ENCODE results near the gene CSNK2A3. TPM values are rescaled to one million over a fixed set of nuclear protein-coding genes. Genes with fewer than 3 reads are reported as not detected.

Gene CSNK2A3
- total and polyA plus RNA-seq, 4 experiments from 2014 or later: 0.32 to 1.6 (median 1.0) TPM

DNA sequence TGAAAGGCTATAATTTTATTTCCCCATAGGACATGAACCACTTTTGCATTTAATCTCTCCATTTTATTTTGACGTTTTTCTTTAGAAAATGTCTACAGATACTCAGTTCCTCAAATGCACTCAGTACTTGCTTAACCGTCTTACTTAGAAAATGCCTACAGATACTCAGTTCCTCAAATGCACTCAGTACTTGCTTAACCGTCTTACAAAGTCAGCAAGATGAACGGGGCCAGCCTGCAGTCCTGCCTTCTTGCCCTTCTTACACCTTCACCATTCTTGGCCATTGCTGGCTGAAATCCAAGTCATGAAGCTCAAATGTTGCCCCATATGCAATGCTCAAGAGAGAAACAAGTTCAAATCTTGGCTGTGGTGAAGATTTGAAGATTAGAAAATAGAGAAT lies 34.1 kb downstream of the CSNK2A3 start:
- ChIA-PET CTCF (ENCODE audit: partially characterized antibody) (no interaction called here), POLR2A (ENCODE audit: partially characterized antibody) (no interaction called here)
- Mint-ChIP-seq H3K36me3 (no peaks in the 10 kb centered on the region), H3K4me3 (no peak overlapping the region), H3K27ac (no peak overlapping the region), H3K9me3 (peaks cover 2 to 14% (median 6%) of the 10 kb centered on the region in 8 donors), H3K4me1 (no peaks in the 10 kb centered on the region), H3K27me3 (no peaks in the 10 kb centered on the region)
- intact Hi-C loops (cut with micrococcal nuclease): no loop called here
- no peaks in the 10 kb centered on the region for H3K27me3 ChIP-seq (ENCODE audit: insufficient read depth, low read length)
- H3K4me1 ChIP-seq (ENCODE audit: insufficient read depth, low read length): no peaks in the 10 kb centered on the region
- no peaks in the 10 kb centered on the region for H3K9me3 ChIP-seq (ENCODE audit: control insufficient read depth in 1 of 2, low read length in 2 of 2)
- no peak for DNase-seq
- H3K4me3 ChIP-seq (ENCODE audit: low read length in 2 of 2): no peak overlapping the region
- H3K27ac ChIP-seq (ENCODE audit: low read depth, low read length): no peak overlapping the region
- no peaks in the 10 kb centered on the region for H3K36me3 ChIP-seq (ENCODE audit: insufficient read depth, low read length)

DNA sequence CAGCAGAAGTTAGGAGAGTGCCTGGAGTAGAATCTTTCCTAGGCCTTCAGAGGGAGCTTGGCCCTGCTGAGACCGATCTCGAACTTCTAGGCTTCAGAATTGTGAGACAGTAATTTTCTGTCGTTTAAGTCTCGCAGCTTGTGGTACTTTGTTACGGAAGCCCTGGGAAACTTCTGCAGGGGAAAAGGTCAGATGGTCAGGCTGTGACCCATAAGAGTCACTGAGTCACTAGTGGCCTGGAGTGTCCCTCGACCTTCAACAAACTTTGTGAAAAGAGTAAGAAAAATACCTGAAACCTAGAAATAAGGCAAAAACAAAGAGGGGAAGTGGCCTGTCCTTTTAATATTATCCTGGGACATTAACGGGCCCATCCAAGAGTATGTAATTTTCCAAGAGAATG lies 34.6 kb downstream of the CSNK2A3 start:
- H3K9me3 Mint-ChIP-seq: peaks cover 2 to 12% (median 4%) of the 10 kb centered on the region in 8 donors
- H3K27me3 Mint-ChIP-seq: no peaks in the 10 kb centered on the region

DNA sequence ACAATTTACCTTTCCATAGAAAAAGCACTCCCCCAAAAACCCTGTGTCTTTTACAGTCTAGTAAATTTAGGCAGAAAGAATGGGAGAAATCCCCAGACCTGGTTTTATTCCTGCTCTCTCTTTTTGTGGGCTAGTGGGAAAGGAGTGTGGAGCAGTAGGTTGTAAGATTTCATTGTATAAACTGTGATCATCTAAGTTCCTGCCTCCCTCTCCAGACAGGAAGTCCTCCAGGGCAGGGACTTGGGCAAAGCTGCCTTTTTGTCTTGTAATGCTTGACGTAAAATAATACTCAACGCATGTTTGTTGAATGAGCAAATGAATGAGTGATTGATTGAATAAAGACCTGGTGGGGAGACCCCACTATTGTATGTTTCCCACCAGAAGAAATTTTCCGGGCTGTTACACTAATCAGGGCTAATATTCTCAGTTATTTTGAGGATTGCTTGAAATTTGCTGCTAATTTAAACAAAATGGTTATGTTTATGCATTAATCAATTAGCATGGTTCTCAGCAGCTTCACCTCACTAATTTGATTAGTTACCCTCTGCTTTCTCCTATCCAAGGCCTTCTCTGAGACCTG lies 36.3 kb downstream of the CSNK2A3 start:
- POLR2A ChIA-PET (ENCODE audit: partially characterized antibody): no interaction called here
- H3K4me1 Mint-ChIP-seq: no peaks in the 10 kb centered on the region
- Histone ChIP-seq H3K9me3 (ENCODE audit: control insufficient read depth in 1 of 2, low read length in 2 of 2) (no peaks in the 10 kb centered on the region), H3K27me3 (ENCODE audit: insufficient read depth, low read length) (no peaks in the 10 kb centered on the region), H3K4me3 (ENCODE audit: low read length in 2 of 2) (no peak overlapping the region), H3K4me1 (ENCODE audit: insufficient read depth, low read length) (no peaks in the 10 kb centered on the region), H3K27ac (ENCODE audit: low read depth, low read length) (no peak overlapping the region), H3K36me3 (ENCODE audit: insufficient read depth, low read length) (no peaks in the 10 kb centered on the region)
- no peak overlapping the region for H3K27ac Mint-ChIP-seq
- CTCF ChIA-PET (ENCODE audit: partially characterized antibody): no interaction called here
- no peaks in the 10 kb centered on the region for H3K27me3 Mint-ChIP-seq
- H3K4me3 Mint-ChIP-seq: no peak overlapping the region
- DNase-seq: no peak
- no peaks in the 10 kb centered on the region for H3K36me3 Mint-ChIP-seq
- intact Hi-C loops (cut with micrococcal nuclease): no loop called here
- peaks cover 0 to 2% (median 0%) of the 10 kb centered on the region in 8 donors for H3K9me3 Mint-ChIP-seq

More for the DNA sequence above, 34.6 kb downstream of the CSNK2A3 start:
- intact Hi-C loops (cut with micrococcal nuclease): no loop called here
- Histone ChIP-seq H3K27me3 (ENCODE audit: insufficient read depth, low read length) (no peaks in the 10 kb centered on the region), H3K4me3 (ENCODE audit: low read length in 2 of 2) (no peak overlapping the region), H3K9me3 (ENCODE audit: control insufficient read depth in 1 of 2, low read length in 2 of 2) (no peaks in the 10 kb centered on the region), H3K4me1 (ENCODE audit: insufficient read depth, low read length) (no peaks in the 10 kb centered on the region), H3K36me3 (ENCODE audit: insufficient read depth, low read length) (no peaks in the 10 kb centered on the region), H3K27ac (ENCODE audit: low read depth, low read length) (no peak overlapping the region)
- H3K36me3 Mint-ChIP-seq: no peaks in the 10 kb centered on the region
- ChIA-PET CTCF (ENCODE audit: partially characterized antibody) (no interaction called here), POLR2A (ENCODE audit: partially characterized antibody) (no interaction called here)
- no peaks in the 10 kb centered on the region for H3K4me1 Mint-ChIP-seq
- no peak for DNase-seq
- H3K27ac Mint-ChIP-seq: no peak overlapping the region
- no peak overlapping the region for H3K4me3 Mint-ChIP-seq

DNA sequence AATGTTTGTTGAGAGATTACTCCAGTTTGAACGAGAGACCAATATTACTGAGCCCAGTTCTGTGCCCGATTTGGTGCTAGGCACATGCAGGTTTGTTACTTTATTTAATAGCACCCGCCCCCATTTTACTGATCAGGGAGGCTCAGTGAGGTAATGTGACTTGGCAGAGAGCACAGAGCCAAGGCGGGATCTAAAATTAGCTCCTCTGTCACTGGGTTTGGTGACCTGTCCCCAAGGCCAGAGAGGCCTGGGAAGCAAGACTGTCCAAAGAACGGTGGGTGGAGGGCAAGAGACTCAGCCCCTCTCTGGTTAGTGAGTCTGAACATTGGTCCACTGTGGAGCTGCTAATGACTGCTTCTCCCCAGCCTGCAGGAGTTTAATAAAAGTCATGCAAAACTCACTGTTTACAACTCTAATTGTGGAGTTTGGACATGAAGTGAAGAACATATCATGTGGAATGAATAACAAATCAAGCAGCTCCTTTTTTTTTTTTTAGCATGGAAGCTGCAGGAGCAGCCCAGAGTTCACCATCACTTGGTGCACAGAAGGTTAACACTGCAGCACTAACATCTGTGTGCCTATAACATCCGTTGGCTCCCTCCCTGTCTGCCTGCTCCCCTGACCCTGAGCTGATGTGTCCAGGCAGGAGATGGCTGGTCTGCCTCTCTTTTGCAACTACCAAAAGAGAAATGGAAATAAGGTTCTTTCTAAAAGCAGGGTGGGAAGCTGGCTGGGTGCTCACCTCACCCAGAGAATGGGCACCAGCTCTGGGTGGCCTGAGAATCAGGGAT lies 39.0 kb downstream of the CSNK2A3 start:
- no peak overlapping the region for H3K27ac ChIP-seq (ENCODE audit: low read depth, low read length)
- DNase-seq: no peak
- Mint-ChIP-seq H3K4me1 (peaks cover 3 to 10% (median 8%) of the 10 kb centered on the region in 4 donors), H3K9me3 (peaks cover 0 to 7% (median 0%) of the 10 kb centered on the region in 8 donors), H3K27ac (no peak overlapping the region), H3K4me3 (no peak overlapping the region), H3K27me3 (no peaks in the 10 kb centered on the region), H3K36me3 (no peaks in the 10 kb centered on the region)
- H3K9me3 ChIP-seq (ENCODE audit: control insufficient read depth in 1 of 2, low read length in 2 of 2): no peaks in the 10 kb centered on the region
- ChIA-PET POLR2A (ENCODE audit: partially characterized antibody) (no interaction called here), CTCF (ENCODE audit: partially characterized antibody) (interaction anchor here (0.8 kb wide), 1 partner anchor 12 kb away, joined by 3 read pairs; no protein-coding TSS in a partner anchor)
- H3K4me1 ChIP-seq (ENCODE audit: insufficient read depth, low read length): peaks cover 3% of the 10 kb centered on the region
- H3K4me3 ChIP-seq (ENCODE audit: low read length in 2 of 2): no peak overlapping the region
- intact Hi-C loops (cut with micrococcal nuclease): no loop called here
- H3K36me3 ChIP-seq (ENCODE audit: insufficient read depth, low read length): no peaks in the 10 kb centered on the region
- H3K27me3 ChIP-seq (ENCODE audit: insufficient read depth, low read length): no peaks in the 10 kb centered on the region

DNA sequence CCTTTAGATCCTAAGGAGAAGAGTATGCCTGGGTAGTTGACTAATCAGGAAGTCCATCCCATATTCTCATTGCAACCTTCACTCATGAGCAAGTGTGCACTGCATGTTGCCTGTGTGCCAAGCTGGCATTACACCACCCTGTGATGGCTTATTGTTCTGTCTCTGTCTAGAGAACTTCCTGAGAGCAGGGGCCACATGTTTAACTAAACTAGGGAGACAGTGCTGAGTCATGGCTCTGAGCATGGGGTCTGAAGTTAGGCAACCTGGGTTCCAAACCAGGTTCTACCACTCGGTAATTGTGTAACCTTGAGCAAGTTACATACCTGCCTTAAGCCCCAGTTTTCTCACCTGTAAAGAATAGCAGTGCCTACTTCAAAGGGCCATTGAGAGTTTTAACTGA lies 39.6 kb downstream of the CSNK2A3 start:
- intact Hi-C loops (cut with micrococcal nuclease): no loop called here

DNA sequence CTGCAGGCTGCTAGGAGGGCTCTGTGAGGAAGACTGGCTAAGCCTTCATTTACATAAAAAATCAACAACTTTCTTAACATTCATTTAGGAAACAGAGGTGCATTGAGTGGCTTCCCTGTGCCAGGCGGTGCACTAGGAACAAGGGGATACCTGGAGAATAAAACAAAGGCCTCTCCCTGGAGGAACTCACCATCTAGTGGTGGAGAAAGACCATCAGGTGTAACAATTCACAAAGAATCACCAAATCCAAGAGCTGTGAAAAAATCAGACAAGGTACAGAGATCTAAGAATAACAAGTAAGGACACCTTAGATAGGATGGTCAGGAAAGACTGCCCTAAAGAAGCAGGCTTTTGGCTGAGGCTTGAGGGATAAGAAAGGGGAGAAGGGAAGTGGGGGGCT lies 40.3 kb downstream of the CSNK2A3 start:
- peaks cover 3% of the 10 kb centered on the region for H3K4me1 ChIP-seq (ENCODE audit: insufficient read depth, low read length)
- no peaks in the 10 kb centered on the region for H3K9me3 ChIP-seq (ENCODE audit: control insufficient read depth in 1 of 2, low read length in 2 of 2)
- no peak for DNase-seq
- H3K27ac ChIP-seq (ENCODE audit: low read depth, low read length): no peak overlapping the region
- H3K36me3 ChIP-seq (ENCODE audit: insufficient read depth, low read length): no peaks in the 10 kb centered on the region
- Mint-ChIP-seq H3K27ac (no peak overlapping the region), H3K4me1 (peaks cover 3 to 12% (median 9%) of the 10 kb centered on the region in 4 donors), H3K4me3 (no peak overlapping the region), H3K36me3 (no peaks in the 10 kb centered on the region), H3K27me3 (no peaks in the 10 kb centered on the region), H3K9me3 (peaks cover 0 to 7% (median 0%) of the 10 kb centered on the region in 8 donors)
- no peaks in the 10 kb centered on the region for H3K27me3 ChIP-seq (ENCODE audit: insufficient read depth, low read length)
- CTCF ChIA-PET (ENCODE audit: partially characterized antibody): no interaction called here
- H3K4me3 ChIP-seq (ENCODE audit: low read length in 2 of 2): no peak overlapping the region
- POLR2A ChIA-PET (ENCODE audit: partially characterized antibody): no interaction called here
- intact Hi-C loops (cut with micrococcal nuclease): no loop called here

More for the DNA sequence above, 39.6 kb downstream of the CSNK2A3 start:
- Mint-ChIP-seq H3K9me3 (peaks cover 0 to 7% (median 0%) of the 10 kb centered on the region in 8 donors), H3K27ac (no peak overlapping the region), H3K4me3 (no peak overlapping the region), H3K27me3 (no peaks in the 10 kb centered on the region), H3K36me3 (no peaks in the 10 kb centered on the region), H3K4me1 (peaks cover 3 to 10% (median 9%) of the 10 kb centered on the region in 4 donors)
- Histone ChIP-seq H3K4me1 (ENCODE audit: insufficient read depth, low read length) (peaks cover 3% of the 10 kb centered on the region), H3K4me3 (ENCODE audit: low read length in 2 of 2) (no peak overlapping the region), H3K27ac (ENCODE audit: low read depth, low read length) (no peak overlapping the region), H3K9me3 (ENCODE audit: control insufficient read depth in 1 of 2, low read length in 2 of 2) (no peaks in the 10 kb centered on the region), H3K27me3 (ENCODE audit: insufficient read depth, low read length) (no peaks in the 10 kb centered on the region), H3K36me3 (ENCODE audit: insufficient read depth, low read length) (no peaks in the 10 kb centered on the region)
- no peak for DNase-seq
- ChIA-PET POLR2A (ENCODE audit: partially characterized antibody) (no interaction called here), CTCF (ENCODE audit: partially characterized antibody) (interaction anchor here (0.8 kb wide), 1 partner anchor 13 kb away, joined by 3 read pairs; no protein-coding TSS in a partner anchor)

DNA sequence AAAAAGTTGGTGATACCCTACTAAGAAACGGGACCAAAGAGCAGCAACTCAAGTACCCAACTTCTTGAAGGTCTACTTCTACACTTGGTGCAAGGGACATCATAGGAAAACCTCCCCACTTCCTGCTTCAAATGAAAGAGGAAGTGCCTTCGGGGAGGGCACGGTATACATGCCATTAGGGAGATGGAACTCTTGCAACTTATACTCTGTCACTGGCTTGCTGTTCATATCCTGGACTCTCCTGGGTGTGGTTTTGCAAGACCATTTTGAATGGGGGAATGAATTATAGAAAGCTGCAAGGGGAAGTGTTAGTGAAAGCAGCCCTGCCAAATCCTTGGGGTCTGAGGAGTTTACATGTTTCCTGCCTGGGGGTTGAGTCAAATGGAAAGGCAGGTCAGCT lies 41.9 kb downstream of the CSNK2A3 start:
- DNase-seq: no peak

More for the DNA sequence above, 41.9 kb downstream of the CSNK2A3 start:
- no peak overlapping the region for H3K27ac ChIP-seq (ENCODE audit: low read depth, low read length)
- peak overlapping the region in 2 of 8 donors; percentile 5 to 9 for H3K4me3 Mint-ChIP-seq
- H3K36me3 ChIP-seq (ENCODE audit: insufficient read depth, low read length): no peaks in the 10 kb centered on the region
- H3K4me1 ChIP-seq (ENCODE audit: insufficient read depth, low read length): peaks cover 3% of the 10 kb centered on the region
- no peaks in the 10 kb centered on the region for H3K27me3 Mint-ChIP-seq
- ChIA-PET CTCF (ENCODE audit: partially characterized antibody) (interaction anchor here (1.3 kb wide), 1 partner anchor 9 kb away, joined by 3 read pairs; no protein-coding TSS in a partner anchor), POLR2A (ENCODE audit: partially characterized antibody) (no interaction called here)
- H3K9me3 Mint-ChIP-seq: peaks cover 0 to 7% (median 0%) of the 10 kb centered on the region in 8 donors
- H3K36me3 Mint-ChIP-seq: no peaks in the 10 kb centered on the region
- H3K4me1 Mint-ChIP-seq: peaks cover 3 to 12% (median 9%) of the 10 kb centered on the region in 4 donors
- intact Hi-C loops (cut with micrococcal nuclease): no loop called here
- no peaks in the 10 kb centered on the region for H3K27me3 ChIP-seq (ENCODE audit: insufficient read depth, low read length)
- no peak overlapping the region for H3K27ac Mint-ChIP-seq
- H3K9me3 ChIP-seq (ENCODE audit: control insufficient read depth in 1 of 2, low read length in 2 of 2): no peaks in the 10 kb centered on the region
- H3K4me3 ChIP-seq (ENCODE audit: low read length in 2 of 2): no peak overlapping the region

Data from CD4-positive, alpha-beta memory T cell (primary cell).